Osteocyte (in vitro differentiated cells): ENCODE results near the gene WDR93. TPM values are rescaled to one million over a fixed set of nuclear protein-coding genes. Genes with fewer than 3 reads are reported as not detected.

ENCODE experiments used
- DNase-seq: peaks from one replicate; pipeline ENCODE4 v3.0.0; 2021; ENCODE audit warnings: mixed read lengths; ENCODE audit not compliant: unreplicated experiment; ENCODE audit errors: extremely low spot score
- H3K27ac Mint-ChIP-seq: one replicate; pipeline ENCODE4 v1.8.0; 2021; ENCODE audit warnings: mild to moderate bottlenecking, mixed read lengths; ENCODE audit not compliant: unreplicated experiment
- H3K27me3 Mint-ChIP-seq: one replicate; pipeline ENCODE4 v1.8.0; 2021; ENCODE audit warnings: mixed read lengths; ENCODE audit not compliant: unreplicated experiment
- H3K36me3 Mint-ChIP-seq: one replicate; pipeline ENCODE4 v1.8.0; 2021; ENCODE audit warnings: mixed read lengths; ENCODE audit not compliant: unreplicated experiment
- H3K4me1 Mint-ChIP-seq: one replicate; pipeline ENCODE4 v1.8.0; 2021; ENCODE audit warnings: mixed read lengths; ENCODE audit not compliant: unreplicated experiment
- H3K4me3 Mint-ChIP-seq: one replicate; pipeline ENCODE4 v1.8.0; 2021; ENCODE audit warnings: mild to moderate bottlenecking, moderate library complexity, mixed read lengths; ENCODE audit not compliant: unreplicated experiment
- H3K9me3 Mint-ChIP-seq: one replicate; pipeline ENCODE4 v1.8.0; 2021; ENCODE audit warnings: mixed read lengths; ENCODE audit not compliant: unreplicated experiment
- CTCF ChIP-seq: fragments of 200-600 bp; sonication (generic); IDR thresholded peaks from 2 replicates; pipeline ENCODE4 v1.5.0; 2021; ENCODE audit warnings: antibody characterized with exemption, mild to moderate bottlenecking, moderate library complexity
- total RNA-seq: library from RNA; stranded (reverse); gene quantifications from 2 replicates; pipeline ENCODE4 v1.2.1, GENCODE V29; 2021

The WDR93 gene
- total RNA-seq, 1 donor from 2014 or later = 0.19 TPM

- H3K27ac Mint-ChIP-seq = peak overlapping the region; percentile 31
Observed at GRCh38 chr15:89754361-89755154, 63.9 kb downstream of the WDR93 start.

GRCh38 chr15:89755701-89756100 lies 65.1 kb downstream of the WDR93 start:
- H3K27me3 Mint-ChIP-seq = no peaks in the 10 kb centered on the region
- no peak for TF ChIP-seq CTCF

More at GRCh38 chr15:89754361-89755154, 63.9 kb downstream of the WDR93 start:
- H3K27me3 Mint-ChIP-seq = no peaks in the 10 kb centered on the region
- no peak for TF ChIP-seq CTCF
- peaks cover 10% of the 10 kb centered on the region for H3K4me1 Mint-ChIP-seq
- no peak overlapping the region for H3K4me3 Mint-ChIP-seq
- H3K9me3 Mint-ChIP-seq = no peaks in the 10 kb centered on the region
- no peak for DNase-seq
- no peaks in the 10 kb centered on the region for H3K36me3 Mint-ChIP-seq

GRCh38 chr15:89756897-89757296 lies 66.3 kb downstream of the WDR93 start:
- TF ChIP-seq CTCF = no peak
- H3K27ac Mint-ChIP-seq = no peak overlapping the region
- H3K4me1 Mint-ChIP-seq = peaks cover 17% of the 10 kb centered on the region
- H3K4me3 Mint-ChIP-seq = no peak overlapping the region
- no peaks in the 10 kb centered on the region for H3K27me3 Mint-ChIP-seq
- H3K9me3 Mint-ChIP-seq = no peaks in the 10 kb centered on the region
- H3K36me3 Mint-ChIP-seq = no peaks in the 10 kb centered on the region
- no peak for DNase-seq

More at GRCh38 chr15:89755701-89756100, 65.1 kb downstream of the WDR93 start:
- DNase-seq = no peak
- Mint-ChIP-seq H3K4me3 (no peak overlapping the region), H3K4me1 (peaks cover 9% of the 10 kb centered on the region), H3K36me3 (no peaks in the 10 kb centered on the region), H3K27ac (no peak overlapping the region), H3K9me3 (no peaks in the 10 kb centered on the region)

GRCh38 chr15:89758283-89758682 lies 67.7 kb downstream of the WDR93 start:
- TF ChIP-seq CTCF = no peak
- Mint-ChIP-seq H3K36me3 (no peaks in the 10 kb centered on the region), H3K27ac (no peak overlapping the region), H3K4me1 (peaks cover 17% of the 10 kb centered on the region), H3K4me3 (no peak overlapping the region), H3K9me3 (no peaks in the 10 kb centered on the region), H3K27me3 (no peaks in the 10 kb centered on the region)
- DNase-seq = no peak

- no peak overlapping the region for H3K27ac Mint-ChIP-seq
- no peak for DNase-seq
- no peak overlapping the region for H3K4me3 Mint-ChIP-seq
- H3K4me1 Mint-ChIP-seq = peaks cover 17% of the 10 kb centered on the region
- H3K9me3 Mint-ChIP-seq = no peaks in the 10 kb centered on the region
- no peak for TF ChIP-seq CTCF
- H3K27me3 Mint-ChIP-seq = no peaks in the 10 kb centered on the region
- H3K36me3 Mint-ChIP-seq = no peaks in the 10 kb centered on the region
Observed at GRCh38 chr15:89758981-89759380, 68.4 kb downstream of the WDR93 start.
